K562 (cell line): Measurements from ENCODE around the gene NINJ1. TPM values are rescaled to one million over a fixed set of nuclear protein-coding genes. Genes with fewer than 3 reads are reported as not detected.
A peak's percentile ranks its signal among the peaks of the same experiment; 100 is the strongest.

ENCODE experiments used
- CCAR2 ChIP-seq: fragments of 200-400 bp; formaldehyde crosslinking; IDR thresholded peaks from 2 replicates; pipeline ENCODE4 v1.6.1; 2017; ENCODE audit warnings: mild to moderate bottlenecking, low read depth, low read length
- CGGBP1 ChIP-seq: fragments of 250-450 bp; sonication (Bioruptor Pico); IDR thresholded peaks from 2 replicates; pipeline ENCODE4 v1.9.0; 2021; ENCODE audit warnings: mild to moderate bottlenecking
- CREM ChIP-seq: IDR thresholded peaks from 2 replicates; pipeline ENCODE4 v1.6.1; 2014; ENCODE audit warnings: antibody characterized with exemption, low read depth
- ETS1 ChIP-seq: conservative IDR thresholded peaks from 2 replicates; pipeline ENCODE4 v1.6.1; 2011; ENCODE audit warnings: low read depth, mild to moderate bottlenecking, low read length; ENCODE audit not compliant: control insufficient read depth
- FOXA3 ChIP-seq, 2 experiments: fragments of 450-650 bp in 1 of 2; sonication (generic) in 1 of 2; formaldehyde crosslinking; IDR thresholded peaks in 1 of 2; conservative IDR thresholded peaks in 1 of 2; 2 replicates each; pipeline versions ENCODE4 v1.4.0 to v1.8.0; 2020 to 2022; ENCODE audit warnings: mild to moderate bottlenecking in 2 of 2, missing genetic modification reagents in 1 of 2
- HDAC8 ChIP-seq: fragments of 450-650 bp; IDR thresholded peaks from 2 replicates; pipeline ENCODE4 v1.6.1; 2016; ENCODE audit warnings: mild to moderate bottlenecking, missing genetic modification characterization, moderate library complexity, missing compliant biosample characterization
- L3MBTL2 ChIP-seq: fragments of 450-650 bp; IDR thresholded peaks from 2 replicates; pipeline ENCODE4 v1.6.1; 2016; ENCODE audit warnings: mild to moderate bottlenecking, moderate library complexity
- MAZ ChIP-seq, 2 experiments: fragments of 450-650 bp in 1 of 2; sonication (generic) in 1 of 2; formaldehyde crosslinking; IDR thresholded peaks in 1 of 2; conservative IDR thresholded peaks in 1 of 2; 2 replicates each; pipeline versions ENCODE4 v1.4.0 to v1.5.0; 2020; ENCODE audit warnings: mild to moderate bottlenecking in 1 of 2, missing genetic modification reagents in 1 of 2
- MTA2 ChIP-seq: fragments of 450-650 bp; IDR thresholded peaks from 2 replicates; pipeline ENCODE4 v1.6.1; 2016; ENCODE audit warnings: low read depth
- POLR2B ChIP-seq: fragments of 450-650 bp; IDR thresholded peaks from 2 replicates; pipeline ENCODE4 v1.6.1; 2018; ENCODE audit warnings: low read depth; ENCODE audit not compliant: partially characterized antibody
- PYGO2 ChIP-seq: fragments of 450-650 bp; IDR thresholded peaks from 2 replicates; pipeline ENCODE4 v1.6.1; 2016; ENCODE audit warnings: mild to moderate bottlenecking, missing genetic modification characterization, moderate library complexity, missing compliant biosample characterization
- RFX7 ChIP-seq: fragments of 250-450 bp; sonication (Bioruptor Pico); IDR thresholded peaks from 2 replicates; pipeline ENCODE4 v1.5.1; 2021; ENCODE audit warnings: mild to moderate bottlenecking
- SIN3A ChIP-seq, 2 experiments: fragments of 150-350 bp in 1 of 2; IDR thresholded peaks; 2 replicates each; pipeline ENCODE4 v1.6.1; 2011 to 2016; ENCODE audit warnings: borderline replicate concordance in 2 of 2, low read depth in 2 of 2, low read length in 2 of 2, mild to moderate bottlenecking in 2 of 2, moderate library complexity in 2 of 2; ENCODE audit not compliant: control insufficient read depth in 1 of 2
- TCFL5 ChIP-seq: fragments of 250-450 bp; sonication (Bioruptor Pico); conservative IDR thresholded peaks from 2 replicates; pipeline ENCODE4 v1.6.1; 2021; ENCODE audit warnings: mild to moderate bottlenecking, moderate library complexity, matching md5 sums
- TEAD1 ChIP-seq, 2 experiments: fragments of 450-650 bp in 1 of 2; sonication (generic) in 1 of 2; formaldehyde crosslinking; IDR thresholded peaks; 2 replicates each; pipeline versions ENCODE4 v1.4.0 to v1.8.0; 2020 to 2022; ENCODE audit warnings: mild to moderate bottlenecking in 2 of 2, missing genetic modification reagents in 1 of 2
- TSHZ1 ChIP-seq: fragments of 250-450 bp; sonication (Bioruptor Pico); IDR thresholded peaks from 2 replicates; pipeline ENCODE4 v1.4.0; 2020; ENCODE audit warnings: mild to moderate bottlenecking, moderate library complexity
- ZNF121 ChIP-seq: sonication (generic); formaldehyde crosslinking; conservative IDR thresholded peaks from 2 replicates; pipeline ENCODE4 v1.8.0; 2022; ENCODE audit warnings: missing genetic modification reagents
- ZNF140 ChIP-seq: fragments of 250-450 bp; sonication (Bioruptor Pico); IDR thresholded peaks from 2 replicates; pipeline ENCODE4 v1.8.0; 2021; ENCODE audit warnings: moderate library complexity, mild to moderate bottlenecking, inconsistent platforms
- ZNF146 ChIP-seq: IDR thresholded peaks from one replicate; pipeline ENCODE4 v1.6.1; 2018; ENCODE audit warnings: missing compliant biosample characterization; ENCODE audit not compliant: unreplicated experiment
- ZNF280B ChIP-seq: fragments of 250-450 bp; sonication (Bioruptor Pico); IDR thresholded peaks from 2 replicates; pipeline ENCODE4 v1.5.1; 2021; ENCODE audit warnings: mild to moderate bottlenecking
- polyA plus RNA-seq, 8 experiments: library from polyadenylated mRNA; depleted of rRNA in 4 of 8; stranded (reverse) in 5 of 8; unstranded in 3 of 8; fragments of >200 nt; fragmentation: Nextera tagmentation in 2 of 8; fragmentation: Illumina TruSeq in 1 of 8; extraction: Ambion mirVana in 2 of 8; extraction: Trizol in 1 of 8; gene quantifications; 2 replicates each; pipeline versions ENCODE4 v1.2.1 to v1.2.3, GENCODE V29; 2011 to 2014; ENCODE audit warnings: inconsistent platforms in 1 of 8, missing spikeins in 1 of 8
- total RNA-seq, 7 experiments: library from RNA; depleted of rRNA in 6 of 7; stranded (reverse); fragments of >200 nt in 6 of 7; fragmentation: Illumina TruSeq in 2 of 7; extraction: Trizol in 2 of 7; gene quantifications; 2 replicates each; pipeline versions ENCODE4 v1.2.1 to v1.2.3, GENCODE V29; 2011 to 2021; ENCODE audit warnings: low replicate concordance in 1 of 7

The NINJ1 gene
- total and polyA plus RNA-seq, 9 of the 15 experiments (the other 6 are each of a cell fraction or from before 2014, with no cell fraction given) = 0.13 to 8.4 (median 4.9) TPM

- TF ChIP-seq SIN3A (IDR thresholded peaks at IDR 0.05; ENCODE audit: borderline replicate concordance in 2 of 2, control insufficient read depth in 1 of 2, low read depth in 2 of 2, low read length in 2 of 2) (peak in 1 of 2 experiments; percentile 32; a peak in 1 of 4 replicates), ZNF146 (no peak), ZNF121 (CRISPR knock-in tag) (no peak), MAZ (CRISPR knock-in tag; conservative IDR thresholded peaks at IDR 0.05 in 1 of 2, IDR thresholded peaks at IDR 0.05 in 1 of 2) (peak; percentile 7 to 47; a peak in 1 of 4 replicates), POLR2B (peak; percentile 52), CGGBP1 (CRISPR knock-in tag) (no peak), TCFL5 (CRISPR knock-in tag) (no peak), TSHZ1 (CRISPR knock-in tag) (no peak), CREM (peak; percentile 66), ZNF140 (CRISPR knock-in tag) (no peak), L3MBTL2 (peak; percentile 56; the same call in 1 of the 2 replicates), MTA2 (no peak), ZNF280B (no peak), RFX7 (CRISPR knock-in tag) (no peak), CCAR2 (no peak), TEAD1 (CRISPR knock-in tag; IDR thresholded peaks at IDR 0.05) (peak in 1 of 2 experiments; percentile 43; a peak in 1 of 4 replicates), HDAC8 (no peak), ETS1 (no peak; the same call in 1 of the 2 replicates), PYGO2 (tag) (no peak), FOXA3 (CRISPR knock-in tag; conservative IDR thresholded peaks at IDR 0.05 in 1 of 2, IDR thresholded peaks at IDR 0.05 in 1 of 2) (no peak)
Measured at GRCh38 chr9:93134015-93134739, at the start of gene NINJ1 (continued).
